WTC11 (cell line): Measurements from ENCODE around the gene PPARD. TPM values are rescaled to one million over a fixed set of nuclear protein-coding genes. Genes with fewer than 3 reads are reported as not detected.

Source experiments
- ATAC-seq: fragments of 200-7000 bp; cut with Tn5 transposase; 2 replicates; pipeline ENCODE4 v1.10.0; 2021; ENCODE audit warnings: mild to moderate bottlenecking, moderate library complexity
- CTCF ChIA-PET: fragments of 300-600 bp; sonication (Branson Sonifier 250); formaldehyde crosslinking; loops from one replicate; lab custom pipeline; 2021; ENCODE audit warnings: antibody characterized with exemption; lab: Charles Lee
- POLR2A ChIA-PET: fragments of 350-600 bp; sonication (Branson Sonifier 250); formaldehyde crosslinking; loops from one replicate; lab custom pipeline; 2021; ENCODE audit warnings: antibody characterized with exemption; lab: Charles Lee
- DNase-seq: peaks from one replicate; pipeline ENCODE4 v3.0.0; 2021; ENCODE audit warnings: low spot score
- H3K27ac Mint-ChIP-seq: 2 replicates; pipeline ENCODE4 v1.8.0; 2021; ENCODE audit warnings: mixed read lengths
- H3K27me3 Mint-ChIP-seq: 2 replicates; pipeline ENCODE4 v1.8.0; 2021; ENCODE audit warnings: low read depth, mild to moderate bottlenecking, moderate library complexity, mixed read lengths
- H3K36me3 Mint-ChIP-seq: 2 replicates; pipeline ENCODE4 v1.8.0; 2021; ENCODE audit warnings: mixed read lengths
- H3K4me1 Mint-ChIP-seq: 2 replicates; pipeline ENCODE4 v1.8.0; 2022; ENCODE audit warnings: mixed read lengths
- H3K4me3 Mint-ChIP-seq: 2 replicates; pipeline ENCODE4 v1.8.0; 2021; ENCODE audit warnings: mild to moderate bottlenecking, moderate library complexity, mixed read lengths
- H3K9me3 Mint-ChIP-seq: 2 replicates; pipeline ENCODE4 v1.8.0; 2021; ENCODE audit warnings: mixed read lengths
- EMX1 ChIP-seq: fragments of 250-450 bp; sonication (Bioruptor Pico); IDR thresholded peaks from 2 replicates; pipeline ENCODE4 v1.8.0; 2021; ENCODE audit warnings: mild to moderate bottlenecking
- ETV6 ChIP-seq: sonication (generic); formaldehyde crosslinking; IDR thresholded peaks from 2 replicates; pipeline ENCODE4 v1.8.1; 2022; ENCODE audit warnings: mild to moderate bottlenecking, missing genetic modification reagents
- GABPB1 ChIP-seq: sonication (generic); formaldehyde crosslinking; IDR thresholded peaks from 2 replicates; pipeline ENCODE4 v1.8.1; 2023; ENCODE audit warnings: mild to moderate bottlenecking, missing genetic modification reagents
- MLX ChIP-seq: sonication (generic); formaldehyde crosslinking; IDR thresholded peaks from 2 replicates; pipeline ENCODE4 v1.8.1; 2023; ENCODE audit warnings: mild to moderate bottlenecking, missing genetic modification reagents, moderate library complexity
- NFATC4 ChIP-seq: fragments of 250-450 bp; sonication (Bioruptor Pico); IDR thresholded peaks from 2 replicates; pipeline ENCODE4 v1.9.0; 2021; ENCODE audit warnings: mild to moderate bottlenecking
- PRRX2 ChIP-seq: fragments of 250-450 bp; sonication (Bioruptor Pico); IDR thresholded peaks from 2 replicates; pipeline ENCODE4 v1.8.0; 2021; ENCODE audit warnings: mild to moderate bottlenecking
- STAT6 ChIP-seq: sonication (generic); formaldehyde crosslinking; conservative IDR thresholded peaks from 2 replicates; pipeline ENCODE4 v1.8.1; 2023; ENCODE audit warnings: mild to moderate bottlenecking, low read depth, missing genetic modification reagents, moderate library complexity
- USF1 ChIP-seq: sonication (generic); formaldehyde crosslinking; IDR thresholded peaks from 2 replicates; pipeline ENCODE4 v1.8.0; 2022; ENCODE audit warnings: mild to moderate bottlenecking, missing genetic modification reagents
- ZMAT4 ChIP-seq: fragments of 250-450 bp; sonication (Bioruptor Pico); IDR thresholded peaks from 2 replicates; pipeline ENCODE4 v1.9.0; 2021; ENCODE audit warnings: mild to moderate bottlenecking
- ZNF396 ChIP-seq: fragments of 250-450 bp; sonication (Bioruptor Pico); IDR thresholded peaks from 2 replicates; pipeline ENCODE4 v1.8.0; 2021; ENCODE audit warnings: mild to moderate bottlenecking, moderate library complexity, borderline replicate concordance
- ZNF416 ChIP-seq: fragments of 250-450 bp; sonication (Bioruptor Pico); IDR thresholded peaks from 2 replicates; pipeline ENCODE4 v1.9.0; 2021; ENCODE audit warnings: mild to moderate bottlenecking, inconsistent platforms
- ZNF425 ChIP-seq: fragments of 250-450 bp; sonication (Bioruptor Pico); conservative IDR thresholded peaks from 2 replicates; pipeline ENCODE4 v1.9.0; 2021; ENCODE audit warnings: mild to moderate bottlenecking
- ZNF671 ChIP-seq: fragments of 250-450 bp; sonication (Bioruptor Pico); IDR thresholded peaks from 2 replicates; pipeline ENCODE4 v1.8.0; 2021; ENCODE audit warnings: mild to moderate bottlenecking
- total RNA-seq: library from RNA; stranded (reverse); gene quantifications from 3 replicates; pipeline ENCODE4 v1.2.3, GENCODE V29; 2021

Gene PPARD
- total RNA-seq, 1 experiment from 2014 or later, result 14.7 TPM

- TF ChIP-seq ZNF425 (CRISPR knock-in tag), result 0 out of 2 replicates have a peak, but pooled peaks have one; percentile 8
- 0 out of 2 replicates have a peak, but pooled peaks have one; percentile 34 for TF ChIP-seq USF1 (CRISPR knock-in tag)
- 0 out of 2 replicates have a peak, but pooled peaks have one; percentile 29 for TF ChIP-seq ZNF416 (CRISPR knock-in tag)
- TF ChIP-seq EMX1 (CRISPR knock-in tag), result peak; percentile 46; the same call in 1 of the 2 replicates
- TF ChIP-seq, all 79 proteins: peak for 6
Measured at GRCh38 chr6:35469751-35470662, 127.6 kb downstream of the PPARD start (continued).

- no peak for ATAC-seq
- Mint-ChIP-seq H3K36me3 (peaks cover 58% of the 10 kb centered on the region), H3K4me1 (peaks cover 47% of the 10 kb centered on the region), H3K27me3 (peaks cover 13% of the 10 kb centered on the region), H3K4me3 (peak overlapping the region; percentile 95), H3K9me3 (no peaks in the 10 kb centered on the region), H3K27ac (peak overlapping the region; percentile 97)
- ChIA-PET CTCF (interaction anchor here (1.1 to 1.8 kb wide), 4 partner anchors 21 to 128 kb away, joined by 5 to 8 read pairs (median 6); partner anchors contain the start of gene PPARD), POLR2A (interaction anchor here (1.1 to 7.9 kb wide), 4 partner anchors 15 to 27 kb away, joined by 3 to 54 read pairs (median 36); partner anchors contain the start of gene TEAD3)
- DNase-seq, result no peak
- TF ChIP-seq EMX1 (CRISPR knock-in tag), result 0 out of 2 replicates have a peak, but pooled peaks have one; percentile 7
- peak; percentile 8; the same call in 1 of the 2 replicates for TF ChIP-seq ZNF671 (CRISPR knock-in tag)
- TF ChIP-seq ETV6 (CRISPR knock-in tag), result no peak
- no peak for TF ChIP-seq STAT6
- TF ChIP-seq ZNF425 (CRISPR knock-in tag), result peak; percentile 77; the same call in 1 of the 2 replicates
- no peak for TF ChIP-seq GABPB1 (CRISPR knock-in tag)
- TF ChIP-seq ZMAT4, result 0 out of 2 replicates have a peak, but pooled peaks have one; percentile 52
Measured at GRCh38 chr6:35470663-35471120, 128.3 kb downstream of the PPARD start.

GRCh38 chr6:35471836-35472345 lies 129.5 kb downstream of the PPARD start:
- Mint-ChIP-seq H3K36me3 (peaks cover 51% of the 10 kb centered on the region), H3K27ac (peak overlapping the region; percentile 93), H3K9me3 (no peaks in the 10 kb centered on the region), H3K27me3 (peaks cover 13% of the 10 kb centered on the region), H3K4me1 (peaks cover 47% of the 10 kb centered on the region), H3K4me3 (peak overlapping the region; percentile 95)
- TF ChIP-seq MLX, result no peak
- TF ChIP-seq ZNF671 (CRISPR knock-in tag), result peak; percentile 13; the same call in 1 of the 2 replicates
- peak; percentile 21; the same call in 1 of the 2 replicates for TF ChIP-seq EMX1 (CRISPR knock-in tag)
- TF ChIP-seq ZNF416 (CRISPR knock-in tag), result 0 out of 2 replicates have a peak, but pooled peaks have one; percentile 63
- peak; percentile 15; the same call in 1 of the 2 replicates for TF ChIP-seq NFATC4 (CRISPR knock-in tag)
- TF ChIP-seq PRRX2 (CRISPR knock-in tag), result peak; percentile 54; the same call in 1 of the 2 replicates
- no peak for TF ChIP-seq ZNF396 (CRISPR knock-in tag)
- ChIA-PET CTCF (interaction anchor here (0.7 to 1.8 kb wide), 7 partner anchors 16 to 130 kb away, joined by 3 to 8 read pairs (median 5); partner anchors contain the start of gene PPARD), POLR2A (interaction anchor here (0.7 to 7.9 kb wide), 8 partner anchors 14 to 174 kb away, joined by 3 to 54 read pairs (median 5); partner anchors contain the start of gene TEAD3)
- DNase-seq, result no peak
- ATAC-seq, result no peak
